H1 (cell line): Measurements from ENCODE around the gene ARHGAP6. TPM values are rescaled to one million over a fixed set of nuclear protein-coding genes. Genes with fewer than 3 reads are reported as not detected.
"Not testable (repeated sequence)": the region's sequence is repeated elsewhere in the genome, so short reads cannot be mapped to it uniquely, and the experiment has no call there.

Source experiments
- CTCF ChIA-PET: fragments of 300-600 bp; sonication (Branson Sonifier 250); formaldehyde crosslinking; loops from one replicate; lab custom pipeline; 2021; ENCODE audit not compliant: partially characterized antibody; lab: Charles Lee
- POLR2A ChIA-PET: fragments of 300-600 bp; sonication (Branson Sonifier 250); formaldehyde crosslinking; loops from one replicate; lab custom pipeline; 2021; ENCODE audit warnings: inconsistent platforms; ENCODE audit not compliant: partially characterized antibody; lab: Charles Lee
- DNase-seq, 2 experiments: peaks; one replicate each; pipeline versions ENCODE4 v3.0.0 to v3.0.0-alpha.2; 2010 to 2022; ENCODE audit warnings: low spot score in 2 of 2, low read depth in 1 of 2, mixed read lengths in 1 of 2
- FAIRE-seq: peaks from 2 replicates; lab custom pipeline; 2011; peaks lifted over from hg19 to GRCh38; lab: Jason Lieb, UNC
- H2AFZ ChIP-seq: 2 replicates; pipeline ENCODE4 v1.8.1; 2012; ENCODE audit warnings: low read length, inconsistent platforms
- H2AK5ac ChIP-seq: 2 replicates; pipeline ENCODE4 v1.6.1; 2013; ENCODE audit warnings: low read depth, low read length
- H2BK120ac ChIP-seq: replicated peaks from 2 replicates; pipeline ENCODE3; 2013; ENCODE audit warnings: low read depth, low read length, inconsistent platforms
- H2BK12ac ChIP-seq: 2 replicates; pipeline ENCODE4 v1.6.1; 2013; ENCODE audit warnings: low read depth, low read length
- H2BK15ac ChIP-seq: 2 replicates; pipeline ENCODE4 v1.6.1; 2013; ENCODE audit warnings: low read length
- H2BK20ac ChIP-seq: 2 replicates; pipeline ENCODE4 v1.6.1; 2013; ENCODE audit warnings: low read length
- H2BK5ac ChIP-seq: 2 replicates; pipeline ENCODE4 v1.6.1; 2013; ENCODE audit warnings: low read depth, low read length
- H3K14ac ChIP-seq: 2 replicates; pipeline ENCODE4 v1.6.1; 2013; ENCODE audit warnings: inconsistent platforms; ENCODE audit not compliant: insufficient read length
- H3K18ac ChIP-seq: 2 replicates; pipeline ENCODE4 v1.6.1; 2013; ENCODE audit warnings: low read length; ENCODE audit errors: extremely low read depth
- H3K23ac ChIP-seq: 2 replicates; pipeline ENCODE4 v1.6.1; 2013; ENCODE audit warnings: inconsistent platforms; ENCODE audit not compliant: insufficient read length
- H3K23me2 ChIP-seq: 2 replicates; pipeline ENCODE4 v1.6.1; 2013; ENCODE audit warnings: low read depth, low read length
- H3K27ac ChIP-seq: 2 replicates; pipeline ENCODE4 v1.6.1; 2011; ENCODE audit warnings: low read depth, low read length, inconsistent platforms
- H3K27me3 ChIP-seq, 4 experiments: replicated peaks in 1 of 4; 1 replicate in 1 of 4; 2 replicates in 3 of 4; pipeline versions ENCODE4 v1.6.1 to v1.8.1; 2011 to 2013; ENCODE audit warnings: low read length in 3 of 4, mild to moderate bottlenecking in 3 of 4, inconsistent platforms in 2 of 4, mixed read lengths in 2 of 4, moderate library complexity in 1 of 4; ENCODE audit not compliant: control insufficient read depth in 3 of 4, insufficient read depth in 3 of 4; ENCODE audit errors: extremely low read depth in 1 of 4
- H3K36me3 ChIP-seq, 4 experiments: 2 replicates each; pipeline versions ENCODE4 v1.6.1 to v1.8.1; 2011 to 2013; ENCODE audit warnings: mild to moderate bottlenecking in 4 of 4, low read length in 3 of 4, moderate library complexity in 2 of 4, control low read depth in 1 of 4, inconsistent platforms in 1 of 4; ENCODE audit not compliant: insufficient read depth in 4 of 4, control insufficient read depth in 2 of 4
- H3K4ac ChIP-seq: replicated peaks from 2 replicates; pipeline ENCODE3; 2013; ENCODE audit warnings: low read length, low read depth, mixed read lengths, inconsistent platforms; ENCODE audit not compliant: insufficient read length
- H3K4me1 ChIP-seq, 4 experiments: replicated peaks in 1 of 4; 1 replicate in 1 of 4; 2 replicates in 3 of 4; pipeline versions ENCODE4 v1.6.1 to v1.8.1; 2011 to 2013; ENCODE audit warnings: low read length in 3 of 4, inconsistent platforms in 2 of 4, mixed read lengths in 1 of 4; ENCODE audit not compliant: insufficient read depth in 4 of 4, control insufficient read depth in 3 of 4
- H3K4me2 ChIP-seq, 2 experiments: 2 replicates each; pipeline versions ENCODE4 v1.6.1 to v1.8.1; 2011 to 2013; ENCODE audit warnings: low read depth in 2 of 2, low read length in 2 of 2, control low read depth in 1 of 2, inconsistent platforms in 1 of 2, mild to moderate bottlenecking in 1 of 2; ENCODE audit not compliant: insufficient read depth in 1 of 2
- H3K4me3 ChIP-seq, 4 experiments: fragments of 200-600, 300-600 bp in 1 of 4; sonication (generic), shearing (Covaris generic), sonication (Bioruptor Twin) in 1 of 4; 2 replicates each; pipeline versions ENCODE4 v1.5.1 to v1.8.1; 2011 to 2016; ENCODE audit warnings: low read length in 4 of 4, low read depth in 3 of 4, control low read depth in 2 of 4, inconsistent platforms in 2 of 4, mild to moderate bottlenecking in 2 of 4, mixed read lengths in 1 of 4, moderate library complexity in 1 of 4; ENCODE audit not compliant: insufficient read depth in 2 of 4; ENCODE audit errors: extremely low read depth in 1 of 4
- H3K56ac ChIP-seq: replicated peaks from 2 replicates; pipeline ENCODE3; 2013; ENCODE audit warnings: low read depth, mild to moderate bottlenecking, mixed read lengths, low read length, inconsistent platforms; ENCODE audit not compliant: insufficient read length
- H3K79me1 ChIP-seq: 2 replicates; pipeline ENCODE4 v1.6.1; 2013; ENCODE audit warnings: low read depth, low read length, control low read depth
- H3K79me2 ChIP-seq, 2 experiments: 2 replicates each; pipeline versions ENCODE4 v1.6.1 to v1.8.1; 2012 to 2013; ENCODE audit warnings: low read length in 2 of 2, mild to moderate bottlenecking in 2 of 2, inconsistent platforms in 1 of 2; ENCODE audit not compliant: insufficient read depth in 2 of 2, control insufficient read depth in 1 of 2
- H3K9ac ChIP-seq, 4 experiments: replicated peaks in 1 of 4; 1 replicate in 1 of 4; 2 replicates in 3 of 4; pipeline versions ENCODE4 v1.6.1 to v1.8.1; 2011 to 2013; ENCODE audit warnings: low read depth in 3 of 4, low read length in 3 of 4, control low read depth in 2 of 4, mild to moderate bottlenecking in 2 of 4, moderate library complexity in 2 of 4, inconsistent platforms in 1 of 4; ENCODE audit errors: extremely low read depth in 1 of 4
- H3K9me3 ChIP-seq, 2 experiments: 2 replicates each; pipeline versions ENCODE4 v1.6.1 to v1.8.1; 2012 to 2013; ENCODE audit warnings: mild to moderate bottlenecking in 2 of 2, moderate library complexity in 2 of 2, control low read depth in 1 of 2, inconsistent platforms in 1 of 2, low read depth in 1 of 2, low read length in 1 of 2, mixed read lengths in 1 of 2; ENCODE audit not compliant: insufficient read depth in 2 of 2
- H4K20me1 ChIP-seq, 2 experiments: replicated peaks in 1 of 2; 2 replicates each; pipeline versions ENCODE3 to v1.8.1; 2011 to 2013; ENCODE audit warnings: inconsistent platforms in 2 of 2, low read length in 2 of 2, mild to moderate bottlenecking in 1 of 2; ENCODE audit not compliant: insufficient read depth in 2 of 2, control insufficient read depth in 1 of 2
- H4K5ac ChIP-seq: 2 replicates; pipeline ENCODE4 v1.6.1; 2013; ENCODE audit warnings: low read length, low read depth, mixed read lengths, inconsistent platforms; ENCODE audit not compliant: insufficient read length
- H4K8ac ChIP-seq: 2 replicates; pipeline ENCODE4 v1.8.0; 2013; ENCODE audit warnings: mild to moderate bottlenecking, moderate library complexity, low read length, inconsistent platforms; ENCODE audit not compliant: insufficient read depth; ENCODE audit errors: extremely low read depth
- H4K91ac ChIP-seq: replicated peaks from 2 replicates; pipeline ENCODE3; 2013; ENCODE audit warnings: low read length, mixed read lengths, inconsistent platforms; ENCODE audit not compliant: insufficient read length
- EP300 ChIP-seq, 2 experiments: IDR thresholded peaks; 1 replicate in 1 of 2; 2 replicates in 1 of 2; pipeline ENCODE4 v1.6.1; 2011 to 2012; ENCODE audit warnings: low read depth in 2 of 2, low read length in 2 of 2, mild to moderate bottlenecking in 2 of 2, borderline replicate concordance in 1 of 2, inconsistent platforms in 1 of 2, moderate library complexity in 1 of 2
- FOSL1 ChIP-seq: IDR thresholded peaks from 2 replicates; pipeline ENCODE4 v1.6.1; 2011; ENCODE audit warnings: mild to moderate bottlenecking, low read depth, low read length, moderate library complexity; ENCODE audit not compliant: insufficient read depth
- WGBS, 2 experiments: shearing (Covaris generic) in 1 of 2; methylation state at CpG; one replicate each; pipeline versions ENCODE4 v1.1.6 to v1.1.7; 2013 to 2015; ENCODE audit warnings: low lambda C conversion rate in 2 of 2, mixed read lengths in 2 of 2, inconsistent platforms in 1 of 2, low coverage in 1 of 2, missing lambda C conversion rate in 1 of 2; ENCODE audit not compliant: insufficient replicate concordance in 2 of 2, insufficient coverage in 1 of 2, insufficient read length in 1 of 2; ENCODE audit errors: extremely low coverage in 1 of 2, missing lambda C conversion rate in 1 of 2; 5-methylcytosine and 5-hydroxymethylcytosine counted together
- polyA plus RNA-seq, 7 experiments: library from polyadenylated mRNA; depleted of rRNA in 3 of 7; stranded (reverse) in 5 of 7; unstranded in 2 of 7; fragments of >200 nt in 5 of 7; fragments of 200-250 nt in 2 of 7; gene quantifications; 1 replicate in 5 of 7; 2 replicates in 1 of 7; 4 replicates in 1 of 7; pipeline versions ENCODE4 v1.2.1 to v1.2.3, GENCODE V29; 2011 to 2013; ENCODE audit warnings: missing spikeins in 2 of 7, mixed read lengths in 2 of 7
- total RNA-seq: library from RNA; stranded (reverse); fragmentation: NEBNext Ultra II Directional; extraction: Animal tissue kit (Norgen Biotek cat#: 25700); gene quantifications from 2 replicates; pipeline ENCODE4 v1.2.1, GENCODE V29; 2021
- TF ChIP-seq, protein P1 (sequence below): IDR thresholded peaks from 2 replicates; pipeline ENCODE4 v1.6.1; 2012; ENCODE audit warnings: low read length, inconsistent platforms

ARHGAP6 gene
- total and polyA plus RNA-seq, 2 of the 8 experiments (the other 6 are each of a cell fraction or from before 2014, with no cell fraction given), result 0.35 to 0.82 TPM

DNA sequence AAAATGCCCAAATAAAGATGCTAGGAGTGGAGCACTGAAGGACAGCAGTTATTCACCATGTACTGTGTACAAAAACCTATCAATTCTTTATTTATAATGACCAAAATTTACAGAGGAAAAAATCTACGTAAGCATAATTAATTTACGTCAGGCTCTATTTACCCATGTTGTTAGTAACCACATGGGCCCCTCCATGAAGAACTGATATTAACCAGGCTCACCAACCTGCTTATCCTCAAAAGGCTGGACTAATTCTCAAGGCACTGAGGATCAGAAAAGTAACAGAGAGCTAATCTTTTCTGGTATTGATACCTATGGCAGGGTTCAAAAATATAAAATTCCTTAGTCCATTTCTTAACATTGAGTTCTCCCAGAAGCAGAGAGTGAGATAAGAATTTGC is 140.0 kb downstream of the ARHGAP6 start (continued):
- TF ChIP-seq, protein P1, sequence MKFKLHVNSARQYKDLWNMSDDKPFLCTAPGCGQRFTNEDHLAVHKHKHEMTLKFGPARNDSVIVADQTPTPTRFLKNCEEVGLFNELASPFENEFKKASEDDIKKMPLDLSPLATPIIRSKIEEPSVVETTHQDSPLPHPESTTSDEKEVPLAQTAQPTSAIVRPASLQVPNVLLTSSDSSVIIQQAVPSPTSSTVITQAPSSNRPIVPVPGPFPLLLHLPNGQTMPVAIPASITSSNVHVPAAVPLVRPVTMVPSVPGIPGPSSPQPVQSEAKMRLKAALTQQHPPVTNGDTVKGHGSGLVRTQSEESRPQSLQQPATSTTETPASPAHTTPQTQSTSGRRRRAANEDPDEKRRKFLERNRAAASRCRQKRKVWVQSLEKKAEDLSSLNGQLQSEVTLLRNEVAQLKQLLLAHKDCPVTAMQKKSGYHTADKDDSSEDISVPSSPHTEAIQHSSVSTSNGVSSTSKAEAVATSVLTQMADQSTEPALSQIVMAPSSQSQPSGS, result no peak
- TF ChIP-seq EP300 (IDR thresholded peaks at IDR 0.05; ENCODE audit: borderline replicate concordance in 1 of 2, low read depth in 2 of 2, low read length in 2 of 2) (no peak), FOSL1 (no peak)
- TF ChIP-seq, all 59 proteins: peak for 0

DNA sequence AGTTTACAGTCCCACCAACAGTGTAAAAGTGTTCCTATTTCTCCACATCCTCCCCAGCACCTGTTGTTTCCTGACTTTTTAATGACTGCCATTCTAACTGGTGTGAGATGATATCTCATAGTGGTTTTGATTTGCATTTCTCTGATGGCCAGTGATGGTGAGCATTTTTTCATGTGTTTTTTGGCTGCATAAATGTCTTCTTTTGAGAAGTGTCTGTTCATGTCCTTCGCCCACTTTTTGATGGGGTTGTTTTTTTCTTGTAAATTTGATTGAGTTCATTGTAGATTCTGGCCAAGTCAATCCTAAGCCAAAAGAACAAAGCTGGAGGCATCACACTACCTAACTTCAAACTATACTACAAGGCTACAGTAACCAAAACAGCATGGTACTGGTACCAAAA is 146.5 kb downstream of the ARHGAP6 start:
- H3K14ac ChIP-seq, H3K4ac ChIP-seq, H3K18ac ChIP-seq, H2AK5ac ChIP-seq, H3K9ac ChIP-seq, H4K8ac ChIP-seq, H2BK20ac ChIP-seq, H4K5ac ChIP-seq, H3K4me1 ChIP-seq, DNase-seq, H4K91ac ChIP-seq, H3K79me2 ChIP-seq, H3K27me3 ChIP-seq, H3K56ac ChIP-seq, H3K4me3 ChIP-seq, H2BK120ac ChIP-seq, H2BK15ac ChIP-seq, H2AFZ ChIP-seq, H3K9me3 ChIP-seq, H4K20me1 ChIP-seq, H2BK12ac ChIP-seq, POLR2A ChIA-PET, H3K4me2 ChIP-seq, H3K36me3 ChIP-seq, H3K27ac ChIP-seq, H3K79me1 ChIP-seq, FAIRE-seq, H3K23ac ChIP-seq, CTCF ChIA-PET, H3K23me2 ChIP-seq, H2BK5ac ChIP-seq: not testable (repeated sequence)
- 80% methylated on average over 1 of the region's 1 CpG; no CpG with 5 or more reads in 1 of the 2 experiments for WGBS, 2 experiments
